Breast epithelium (tissue), 4 donors: Measurements from ENCODE around the gene TGFBR1. TPM values are rescaled to one million over a fixed set of nuclear protein-coding genes. Genes with fewer than 3 reads are reported as not detected.

Experiments
- DNase-seq, 2 donors: peaks; one replicate each; pipeline ENCODE4 v3.0.0-alpha.2; 2019; ENCODE audit warnings: low spot score in 2 of 2
- H3K27ac ChIP-seq, 2 donors: fragments of 200-600 bp; sonication (generic) in 1 of 2; one replicate each; pipeline ENCODE4 v1.5.1; 2016 to 2019; ENCODE audit warnings: mild to moderate bottlenecking in 1 of 2
- H3K27me3 ChIP-seq, 2 donors: fragments of 200-600 bp; sonication (generic) in 1 of 2; one replicate each; pipeline versions ENCODE4 v1.5.1 to v1.6.0; 2017 to 2019; ENCODE audit warnings: control low read depth in 1 of 2, mild to moderate bottlenecking in 1 of 2
- H3K36me3 ChIP-seq: fragments of 200-600 bp; one replicate; pipeline ENCODE4 v1.5.1; 2019
- H3K4me1 ChIP-seq, 2 donors: fragments of 200-600 bp; sonication (generic); one replicate each; pipeline ENCODE4 v1.5.1; 2016 to 2019; ENCODE audit warnings: control low read depth in 1 of 2
- H3K4me3 ChIP-seq, 3 donors: fragments of 200-600 bp; sonication (generic); 1 replicate in 2 of 3; 2 replicates in 1 of 3; pipeline ENCODE4 v1.5.1; 2016 to 2019; ENCODE audit warnings: mild to moderate bottlenecking in 3 of 3, moderate library complexity in 2 of 3
- H3K9me3 ChIP-seq, 2 donors: fragments of 200-600 bp; sonication (generic) in 1 of 2; one replicate each; pipeline ENCODE4 v1.5.1; 2016 to 2019; ENCODE audit warnings: control low read depth in 1 of 2
- POLR2A ChIP-seq: fragments of 450-650 bp; IDR thresholded peaks from one replicate; pipeline ENCODE4 v1.6.1; 2016; ENCODE audit warnings: antibody characterized with exemption, mild to moderate bottlenecking, moderate library complexity
- POLR2AphosphoS5 ChIP-seq, 3 donors: sonication (generic); formaldehyde crosslinking; IDR thresholded peaks; one replicate each; pipeline ENCODE4 v1.6.1; 2017; ENCODE audit warnings: antibody characterized with exemption in 3 of 3
- intact Hi-C: fragments of 100-400 bp; cut with DNase I; formaldehyde crosslinking; loops from one replicate; pipeline ENCODE4 v1.15.1; 2023; ENCODE audit warnings: low total_unique reads
- total RNA-seq, 3 donors: library from RNA; depleted of rRNA; stranded (reverse); fragments of >200 nt; gene quantifications; one replicate each; pipeline ENCODE4 v1.1.0, GENCODE V29; 2016
- TF ChIP-seq, protein P1 (sequence below), 3 donors: fragments of 450-650 bp; IDR thresholded peaks; one replicate each; pipeline ENCODE4 v1.5.1; 2016 to 2017; ENCODE audit warnings: antibody characterized with exemption in 3 of 3, mild to moderate bottlenecking in 3 of 3, moderate library complexity in 3 of 3

The TGFBR1 gene
- total RNA-seq, 3 donors from 2014 or later, result 33.1 to 35.4 (median 34.5) TPM

GRCh38 chr9:99197124-99197630 lies 92.3 kb downstream of the TGFBR1 start:
- Histone ChIP-seq H3K4me3 (no peak overlapping the region), H3K36me3 (no peaks in the 10 kb centered on the region), H3K27ac (no peak overlapping the region), H3K9me3 (no peaks in the 10 kb centered on the region), H3K27me3 (no peaks in the 10 kb centered on the region), H3K4me1 (no peaks in the 10 kb centered on the region)
- TF ChIP-seq POLR2A (no peak), POLR2AphosphoS5 (IDR thresholded peaks at IDR 0.05) (no peak)
- TF ChIP-seq, protein P1, sequence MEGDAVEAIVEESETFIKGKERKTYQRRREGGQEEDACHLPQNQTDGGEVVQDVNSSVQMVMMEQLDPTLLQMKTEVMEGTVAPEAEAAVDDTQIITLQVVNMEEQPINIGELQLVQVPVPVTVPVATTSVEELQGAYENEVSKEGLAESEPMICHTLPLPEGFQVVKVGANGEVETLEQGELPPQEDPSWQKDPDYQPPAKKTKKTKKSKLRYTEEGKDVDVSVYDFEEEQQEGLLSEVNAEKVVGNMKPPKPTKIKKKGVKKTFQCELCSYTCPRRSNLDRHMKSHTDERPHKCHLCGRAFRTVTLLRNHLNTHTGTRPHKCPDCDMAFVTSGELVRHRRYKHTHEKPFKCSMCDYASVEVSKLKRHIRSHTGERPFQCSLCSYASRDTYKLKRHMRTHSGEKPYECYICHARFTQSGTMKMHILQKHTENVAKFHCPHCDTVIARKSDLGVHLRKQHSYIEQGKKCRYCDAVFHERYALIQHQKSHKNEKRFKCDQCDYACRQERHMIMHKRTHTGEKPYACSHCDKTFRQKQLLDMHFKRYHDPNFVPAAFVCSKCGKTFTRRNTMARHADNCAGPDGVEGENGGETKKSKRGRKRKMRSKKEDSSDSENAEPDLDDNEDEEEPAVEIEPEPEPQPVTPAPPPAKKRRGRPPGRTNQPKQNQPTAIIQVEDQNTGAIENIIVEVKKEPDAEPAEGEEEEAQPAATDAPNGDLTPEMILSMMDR (IDR thresholded peaks at IDR 0.05), result no peak
- no peak for DNase-seq
- intact Hi-C loops, result no loop called here

DNA sequence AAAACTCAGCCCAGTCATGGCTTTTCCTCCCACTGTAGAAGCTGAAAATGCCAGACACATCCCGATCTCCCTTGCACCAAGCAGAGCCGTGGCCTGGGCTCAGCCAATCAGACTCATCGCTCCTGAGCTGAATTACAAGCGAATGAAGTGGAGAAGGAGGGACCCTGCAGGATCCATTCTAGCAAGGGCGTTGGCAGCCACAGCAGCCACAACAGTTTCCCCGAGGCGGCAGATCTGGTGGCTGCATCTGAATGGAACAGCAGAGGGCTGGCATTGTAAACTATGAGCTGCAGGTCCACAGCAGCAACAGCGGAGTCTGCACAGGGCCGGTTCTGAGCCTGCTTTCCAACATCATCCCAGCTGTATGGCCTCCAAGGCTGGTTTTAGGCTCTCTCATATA lies 93.1 kb downstream of the TGFBR1 start:
- no peaks in the 10 kb centered on the region for H3K4me1 ChIP-seq
- H3K27ac ChIP-seq, result no peak overlapping the region
- DNase-seq, result no peak
- H3K4me3 ChIP-seq, result no peak overlapping the region
- intact Hi-C loops, result no loop called here
- H3K27me3 ChIP-seq, result no peaks in the 10 kb centered on the region
- no peaks in the 10 kb centered on the region for H3K9me3 ChIP-seq
- H3K36me3 ChIP-seq, result no peaks in the 10 kb centered on the region
- TF ChIP-seq POLR2A (no peak), POLR2AphosphoS5 (IDR thresholded peaks at IDR 0.05) (no peak)
- TF ChIP-seq, protein P1 (IDR thresholded peaks at IDR 0.05), result no peak

- H3K9me3 ChIP-seq, result no peaks in the 10 kb centered on the region
- H3K27me3 ChIP-seq, result no peaks in the 10 kb centered on the region
- H3K4me3 ChIP-seq, result no peak overlapping the region
- intact Hi-C loops, result no loop called here
- H3K27ac ChIP-seq, result no peak overlapping the region
- no peak for TF ChIP-seq POLR2AphosphoS5 (IDR thresholded peaks at IDR 0.05)
- TF ChIP-seq, protein P1 (IDR thresholded peaks at IDR 0.05), result no peak
- no peak for TF ChIP-seq POLR2A
- no peaks in the 10 kb centered on the region for H3K4me1 ChIP-seq
- DNase-seq, result no peak
- no peaks in the 10 kb centered on the region for H3K36me3 ChIP-seq
These were observed 95.1 kb downstream of the TGFBR1 start for GRCh38 chr9:99199938-99200539.

DNA sequence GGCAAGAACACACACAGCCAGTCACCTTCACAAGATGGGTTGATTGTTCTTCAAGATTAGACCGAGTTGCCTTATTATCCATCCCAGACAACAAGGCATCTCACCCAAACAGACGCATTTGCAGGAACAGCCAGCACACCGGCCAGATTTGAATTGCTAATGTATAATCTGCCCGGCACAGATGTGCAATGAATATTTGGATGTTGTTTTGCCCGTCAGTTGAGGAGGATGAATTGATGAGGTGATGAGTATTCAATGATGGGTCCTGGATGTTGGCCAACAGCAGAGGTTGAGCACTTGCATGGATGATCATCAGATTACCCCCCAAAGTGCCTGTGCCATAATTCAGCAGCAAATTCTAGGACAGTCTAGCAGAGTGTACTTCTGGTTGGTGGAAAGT lies 96.7 kb downstream of the TGFBR1 start:
- Histone ChIP-seq H3K27ac (no peak overlapping the region), H3K4me1 (no peaks in the 10 kb centered on the region), H3K36me3 (no peaks in the 10 kb centered on the region), H3K9me3 (no peaks in the 10 kb centered on the region), H3K4me3 (no peak overlapping the region), H3K27me3 (no peaks in the 10 kb centered on the region)
- no peak for TF ChIP-seq POLR2AphosphoS5 (IDR thresholded peaks at IDR 0.05)
- TF ChIP-seq, protein P1 (IDR thresholded peaks at IDR 0.05), result no peak
- no peak for TF ChIP-seq POLR2A
- no peak for DNase-seq
- intact Hi-C loops, result no loop called here

Other genes starting within 250 kb of the TGFBR1 start
- gene COL15A1, start 161.2 kb upstream of the TGFBR1 start, total RNA-seq, result 10 to 100 TPM; 13.9 to 47.8 (median 32.4) TPM
- gene ALG2, start 116.8 kb downstream of the TGFBR1 start, total RNA-seq, result 10 to 100 TPM; 30.2 to 44.5 (median 40.3) TPM
- 100 to 1,000 TPM in 1 of 3 donors, 10 to 100 TPM in 2; 86.3 to 121 (median 92.9) TPM for gene SEC61B, start 117.2 kb downstream of the TGFBR1 start, total RNA-seq